ENCODE measurements around the gene ISYNA1.
A peak's percentile ranks its signal among the peaks of the same experiment; 100 is the strongest.

The ISYNA1 gene

DNA sequence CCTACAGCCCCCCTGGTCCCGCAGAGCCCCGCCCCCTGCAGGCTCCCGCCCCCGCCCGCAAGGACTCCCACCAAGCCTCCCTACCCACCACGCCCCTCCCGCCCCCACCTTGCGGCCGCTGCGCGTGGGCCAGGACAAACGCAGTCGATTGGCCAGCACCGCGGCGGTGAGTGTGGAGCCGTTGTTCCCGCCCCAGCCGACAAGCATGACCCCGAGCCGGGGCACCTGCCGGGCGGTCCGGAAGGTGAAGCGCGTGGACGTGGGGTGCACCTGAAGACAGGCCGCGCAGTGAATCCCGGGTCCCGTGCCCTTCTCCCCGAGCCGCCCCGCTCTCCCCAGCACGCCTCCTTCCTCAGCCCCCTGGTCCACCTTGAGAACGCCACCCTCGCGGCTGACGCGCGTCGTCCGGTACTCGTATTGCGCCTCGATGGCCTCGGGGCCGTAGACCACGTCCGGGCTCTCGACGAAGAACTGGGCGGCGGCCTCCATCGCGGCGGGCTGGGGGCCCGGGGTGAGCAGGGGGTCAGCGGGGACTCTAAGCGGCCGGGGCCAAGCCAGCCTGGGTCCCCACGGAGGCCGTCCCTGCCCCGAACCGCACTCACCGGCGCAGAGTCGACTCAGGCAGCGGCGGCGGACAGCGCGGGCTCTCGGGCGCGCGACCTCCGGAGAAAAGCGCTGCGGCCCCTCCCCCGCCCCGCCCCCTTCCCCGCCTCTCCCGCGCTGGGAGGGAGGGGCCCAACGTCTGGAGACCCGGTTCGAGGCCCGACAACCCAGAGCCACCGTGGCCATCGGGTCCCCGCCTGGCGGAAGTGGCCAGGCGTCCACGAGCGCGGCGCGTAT, at the start of gene ISYNA1:
Gene ISYNA1 (minus strand): TSS at position 643 of the 840 bp plus-strand sequence. CDS start 154 bp downstream, at position 489.
- DNase-seq (ENCODE audit: low read depth in 3 of 3): peak in 2 of 3 experiments; percentile 41 to 49

DNA sequence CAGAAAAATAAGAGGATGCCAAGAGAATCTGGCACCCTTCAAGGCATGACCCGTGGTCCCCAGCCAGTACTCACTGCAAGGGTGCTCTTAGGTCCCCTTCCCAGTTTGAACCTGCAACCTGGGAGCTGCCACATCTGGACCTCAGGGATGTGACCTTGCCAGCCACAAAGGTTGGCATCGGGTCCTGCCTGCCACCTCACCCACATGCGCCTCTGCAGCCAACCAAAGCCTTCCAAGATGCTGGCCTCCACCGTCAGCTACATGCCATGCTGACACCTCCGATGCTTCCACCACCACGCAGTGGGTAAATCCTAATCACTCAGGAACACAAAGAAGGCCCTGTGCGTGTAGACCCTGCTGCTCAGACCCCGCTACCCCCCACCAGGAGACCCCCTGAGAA, 48.8 kb upstream of the ISYNA1 start:
- DNase-seq (ENCODE audit: low read depth in 3 of 3): no peak

DNA sequence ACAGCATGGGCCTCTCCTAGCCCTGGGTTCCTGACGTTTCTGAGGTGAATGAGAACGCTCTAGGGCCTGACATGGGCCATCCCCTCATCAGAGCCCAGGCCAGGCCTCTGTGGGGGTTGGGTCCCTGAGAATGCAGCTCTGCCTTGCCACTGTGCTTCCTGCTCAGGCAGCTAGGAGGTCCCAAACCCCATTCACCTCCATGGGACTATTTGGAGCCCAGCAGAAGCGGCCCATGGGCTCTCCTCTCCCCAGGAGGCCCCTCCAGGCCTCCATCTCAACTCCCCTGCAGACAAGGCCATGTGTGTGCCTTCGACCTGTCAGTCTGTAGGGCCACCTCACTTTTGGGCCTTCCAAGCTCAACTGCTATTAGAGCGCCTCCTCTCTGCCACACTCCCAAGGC, 47.1 kb upstream of the ISYNA1 start:
- no peak for DNase-seq (ENCODE audit: low read depth in 3 of 3)

DNA sequence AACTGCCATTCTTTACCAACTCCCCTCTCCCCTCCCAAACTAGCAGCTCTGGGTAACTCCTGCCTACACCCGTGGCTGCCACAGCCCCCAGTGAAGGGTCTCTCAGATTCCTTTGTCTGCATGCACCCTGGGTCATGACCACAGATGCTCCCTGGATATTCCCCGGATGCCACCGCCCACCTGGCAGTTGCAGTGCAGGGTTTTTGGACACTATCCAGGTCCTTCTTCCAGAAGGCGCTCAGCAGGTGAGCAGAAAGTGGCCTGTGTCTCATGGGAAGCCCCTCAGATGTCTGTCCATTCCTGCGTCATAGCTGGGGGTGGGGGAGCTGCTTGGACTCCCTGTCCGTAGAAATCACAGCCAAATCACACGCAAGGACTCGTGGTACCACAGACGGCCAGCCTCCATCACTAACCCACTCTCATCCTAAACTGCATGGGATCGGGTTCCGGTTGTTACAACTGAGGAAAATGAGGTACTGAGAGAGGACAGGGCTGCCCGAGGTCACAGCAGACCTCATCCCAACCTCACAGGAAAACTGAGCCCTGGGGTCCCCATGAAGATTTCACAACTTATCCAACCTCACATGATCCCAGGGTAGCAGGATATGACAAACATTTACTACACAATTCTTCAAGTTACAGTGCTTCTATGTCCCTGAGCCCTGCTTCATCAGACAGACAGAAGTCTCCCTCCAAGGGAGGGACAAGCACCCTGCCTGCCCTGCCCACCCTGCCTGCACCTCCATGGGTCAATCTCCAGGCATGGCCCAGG, 45.4 kb upstream of the ISYNA1 start:
- no peak for DNase-seq (ENCODE audit: low read depth in 3 of 3)

DNA sequence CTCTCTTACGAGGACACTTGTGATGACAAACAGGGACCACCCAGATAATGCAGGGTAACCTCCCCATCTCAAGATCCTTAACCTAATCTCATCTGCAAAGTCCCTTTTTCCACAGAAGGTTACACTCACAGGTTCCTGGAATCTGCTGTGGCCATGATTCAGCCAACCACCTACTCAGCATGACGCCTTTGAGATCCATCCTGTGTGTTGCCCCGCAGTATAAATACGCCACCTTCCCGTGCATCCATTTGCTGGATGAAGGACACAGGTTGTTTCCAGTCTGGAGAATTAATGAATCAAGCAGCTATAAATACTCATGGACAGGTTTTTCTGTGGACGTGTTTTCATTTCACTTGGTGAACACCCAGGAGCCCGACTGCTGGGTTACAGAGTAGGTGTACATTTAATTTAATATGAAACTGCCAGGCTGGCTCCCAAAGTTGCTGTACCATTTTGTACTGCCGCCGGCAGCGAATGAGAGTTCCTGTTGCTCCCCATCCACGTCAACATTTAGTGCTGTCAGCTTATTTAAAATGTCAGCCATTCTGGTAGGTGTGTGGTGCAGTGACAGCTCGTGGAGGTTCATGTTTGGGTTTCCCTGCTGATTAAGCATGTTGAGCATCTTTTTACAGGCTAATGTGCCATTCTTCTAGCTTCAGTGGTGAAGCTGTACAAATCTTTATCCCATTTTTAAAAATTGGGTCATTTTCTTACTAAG, 43.7 kb upstream of the ISYNA1 start:
- DNase-seq (ENCODE audit: low read depth in 3 of 3): no peak

DNA sequence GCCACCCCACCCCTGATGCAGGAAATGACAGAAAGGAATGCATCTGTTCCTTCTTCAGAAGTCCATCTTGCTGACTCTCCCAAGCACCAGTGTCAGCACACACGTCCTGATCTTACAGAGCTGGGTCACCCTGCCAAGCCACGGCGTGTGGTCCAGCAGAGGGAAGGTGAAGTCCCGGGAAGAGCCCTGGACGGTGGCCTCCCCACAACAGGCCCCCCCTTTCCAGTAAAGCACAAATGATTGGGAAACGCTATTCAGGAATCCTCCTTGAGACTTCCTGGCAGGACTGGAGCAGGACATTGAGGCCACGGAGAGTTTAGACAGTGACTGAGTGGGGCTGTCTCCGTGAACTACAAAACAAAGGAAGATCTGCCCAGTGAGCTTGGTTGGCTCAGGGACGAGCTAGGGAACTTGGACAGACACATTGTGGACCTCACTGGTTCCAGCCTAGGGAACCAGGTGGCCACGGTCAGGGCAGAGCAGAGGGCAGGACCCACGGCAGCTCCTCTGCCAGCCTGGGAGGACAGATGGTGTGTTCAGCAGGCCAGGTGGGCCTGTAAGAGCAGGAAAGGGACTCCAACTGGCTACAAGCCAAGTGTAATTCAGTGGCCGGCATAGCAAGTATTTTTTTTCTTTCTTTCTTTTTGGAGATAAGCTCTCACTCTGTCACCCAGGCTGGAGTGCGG, 42.2 kb upstream of the ISYNA1 start:
- no peak for DNase-seq (ENCODE audit: low read depth in 3 of 3)

DNA sequence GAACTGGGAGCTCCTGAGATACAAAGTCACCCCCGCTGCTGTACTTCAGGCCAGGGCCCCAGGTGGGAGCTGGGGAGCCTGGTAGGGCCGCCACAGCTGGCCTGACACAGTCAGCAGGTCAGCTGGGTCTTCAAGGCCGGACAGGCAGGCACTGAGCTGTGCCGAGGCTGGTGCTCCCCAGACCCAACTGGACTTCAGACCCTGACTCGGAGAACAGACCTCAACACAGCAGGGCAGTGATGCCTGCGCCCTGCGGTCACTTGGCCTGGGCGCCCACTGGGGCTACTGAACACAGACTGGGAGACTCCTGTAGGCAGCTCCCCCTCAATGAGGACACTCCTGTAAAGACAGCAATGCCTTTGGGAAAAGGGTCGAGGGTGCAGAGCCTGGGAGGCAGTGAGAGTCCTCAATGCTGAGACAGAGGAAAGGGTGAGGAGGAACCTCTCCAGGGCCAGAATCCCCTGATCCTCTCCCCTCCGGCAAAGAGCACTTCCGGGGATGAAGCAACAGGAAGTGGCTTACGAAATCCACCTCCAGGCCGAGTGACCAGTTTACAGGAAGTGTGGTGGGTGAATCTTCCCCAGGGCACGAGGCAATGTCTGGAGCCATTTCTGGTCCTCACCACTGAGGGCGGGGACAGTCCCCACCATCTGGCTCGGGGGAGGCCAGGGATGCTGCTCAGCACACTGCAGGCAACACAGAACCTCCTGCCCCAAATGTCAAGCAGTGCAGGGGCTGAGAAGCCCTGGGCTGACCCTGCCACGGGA, 40.8 kb upstream of the ISYNA1 start:
- DNase-seq (ENCODE audit: low read depth in 3 of 3): peak in 2 of 3 experiments; percentile 26 to 28

DNA sequence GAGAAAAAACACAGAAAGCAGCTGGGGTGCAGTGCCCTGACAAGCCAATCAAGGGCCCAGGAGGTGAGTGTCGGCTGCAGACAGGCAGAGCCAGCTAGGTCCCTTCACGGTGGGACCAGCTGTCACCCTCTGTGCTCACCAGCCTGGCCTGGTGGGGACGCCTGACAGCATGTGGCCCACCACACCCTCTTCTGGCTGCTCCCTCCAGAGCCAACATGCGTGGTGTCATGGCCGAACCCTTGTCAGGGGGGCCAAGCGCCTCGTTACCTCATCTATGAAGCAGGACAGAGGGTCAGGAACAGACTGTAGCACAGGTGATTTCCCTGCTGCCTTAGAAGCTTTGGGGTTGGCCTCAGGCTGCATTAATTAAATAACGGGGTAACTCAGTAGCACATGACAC, 40.0 kb upstream of the ISYNA1 start:
- DNase-seq (ENCODE audit: low read depth in 3 of 3): no peak

DNA sequence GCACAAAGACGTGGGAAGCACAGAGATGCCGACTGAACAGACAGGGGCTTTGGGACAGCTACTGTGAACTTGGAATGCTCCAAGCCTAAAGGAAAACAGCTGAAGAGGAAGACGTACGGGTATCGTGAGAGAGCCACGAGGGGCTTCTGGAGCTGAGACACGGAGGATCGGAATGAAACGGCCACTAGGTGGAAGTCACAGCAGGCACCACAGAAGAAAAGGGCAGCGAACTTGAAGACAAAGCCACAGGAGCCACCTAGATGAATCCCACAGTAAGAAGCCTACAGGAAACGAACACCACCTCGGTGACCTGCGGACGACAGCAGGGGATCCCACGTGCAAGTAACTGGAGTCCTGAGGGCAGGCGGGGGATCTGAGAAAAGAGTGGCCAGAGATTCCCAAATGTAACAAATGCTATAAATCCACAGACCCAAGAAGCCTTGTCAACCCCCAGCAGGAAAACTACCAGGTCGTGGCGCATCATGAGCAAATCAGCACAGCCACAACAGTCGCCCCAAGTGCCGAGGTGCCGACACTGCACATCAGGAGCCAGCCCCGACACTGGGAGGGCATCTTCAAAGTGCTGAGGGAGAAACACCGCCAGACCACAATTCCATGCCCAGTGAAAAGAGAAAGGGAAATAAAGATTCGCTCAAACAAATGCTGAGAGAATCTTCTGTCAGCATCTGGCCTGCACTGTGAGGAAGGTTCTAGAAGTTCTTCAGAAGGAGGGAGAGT, 39.3 kb upstream of the ISYNA1 start:
- no peak for DNase-seq (ENCODE audit: low read depth in 3 of 3)

DNA sequence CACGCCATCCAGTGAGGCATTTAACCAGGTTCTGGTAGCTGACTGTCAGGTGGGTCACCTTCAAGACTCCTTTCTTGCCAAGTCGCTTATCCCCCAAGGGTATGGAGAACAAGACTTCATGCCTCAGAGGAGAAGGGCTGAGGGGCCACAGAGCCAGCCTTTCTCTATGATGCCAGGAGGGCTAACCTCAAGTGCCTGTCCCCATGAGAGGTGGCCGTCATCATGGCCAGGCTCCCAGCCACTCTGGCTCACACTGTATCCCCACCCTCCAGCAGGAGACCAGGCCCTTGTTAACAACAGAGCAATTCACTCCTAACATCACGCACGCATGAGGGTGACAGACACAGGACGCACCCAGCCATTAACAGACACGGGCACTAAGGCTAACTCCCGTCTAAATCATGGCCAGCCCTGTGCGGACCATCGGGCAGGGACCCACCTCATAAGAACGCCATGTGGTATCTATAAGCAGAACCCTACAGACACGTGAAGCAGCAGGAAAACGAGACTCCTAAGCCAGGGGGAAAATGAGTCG, 38.6 kb upstream of the ISYNA1 start:
- DNase-seq (ENCODE audit: low read depth in 3 of 3): no peak

DNA sequence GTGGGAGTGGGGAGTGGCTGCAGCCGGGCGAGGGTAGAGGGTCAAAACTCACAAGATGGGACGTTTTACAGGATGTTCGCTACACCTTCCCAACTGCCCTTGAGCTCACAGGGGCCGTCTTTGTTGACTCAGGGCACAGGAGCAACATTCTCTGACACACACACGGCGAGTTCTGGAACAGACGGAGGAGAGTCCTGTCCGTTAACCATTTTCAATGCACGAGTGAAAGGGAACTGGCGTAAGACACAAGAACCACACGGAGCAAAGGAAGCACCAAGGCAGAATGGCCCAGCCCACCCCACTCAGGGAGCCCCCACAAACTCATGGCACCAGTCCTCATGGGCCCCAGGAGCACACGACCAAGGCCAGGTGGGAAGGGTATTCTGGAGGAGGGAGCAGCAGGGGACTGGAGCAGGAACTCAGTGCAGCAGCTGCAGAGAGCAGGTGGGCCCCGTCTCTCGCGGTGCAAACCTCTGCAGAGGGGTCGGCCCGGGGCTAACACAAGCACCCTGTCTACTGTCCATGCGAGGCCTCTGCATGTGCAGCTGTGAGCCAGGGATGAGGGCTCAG, 37.9 kb upstream of the ISYNA1 start:
- no peak for DNase-seq (ENCODE audit: low read depth in 3 of 3)

DNA sequence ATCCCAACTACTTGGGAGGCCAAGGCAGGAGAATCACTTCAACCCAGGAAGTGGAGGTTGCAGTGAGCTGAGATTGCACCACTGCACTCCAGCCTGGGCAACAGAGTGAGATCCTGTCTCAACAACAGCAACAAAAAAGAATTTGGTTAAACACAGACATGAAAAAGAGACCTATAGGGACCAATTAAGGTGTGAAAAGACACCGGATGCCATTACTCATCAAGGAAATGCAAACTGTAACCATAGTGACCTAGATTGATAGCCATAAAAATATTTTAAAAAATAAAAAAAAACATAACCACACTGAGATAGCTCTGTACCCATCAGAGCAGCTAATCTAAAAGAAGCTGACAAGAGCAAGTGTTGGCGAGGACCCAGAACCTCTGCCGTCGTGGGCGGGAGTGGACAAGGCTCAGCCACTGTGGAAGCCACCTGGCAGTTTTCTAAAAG, 37.1 kb upstream of the ISYNA1 start:
- no peak for DNase-seq (ENCODE audit: low read depth in 3 of 3)

DNA sequence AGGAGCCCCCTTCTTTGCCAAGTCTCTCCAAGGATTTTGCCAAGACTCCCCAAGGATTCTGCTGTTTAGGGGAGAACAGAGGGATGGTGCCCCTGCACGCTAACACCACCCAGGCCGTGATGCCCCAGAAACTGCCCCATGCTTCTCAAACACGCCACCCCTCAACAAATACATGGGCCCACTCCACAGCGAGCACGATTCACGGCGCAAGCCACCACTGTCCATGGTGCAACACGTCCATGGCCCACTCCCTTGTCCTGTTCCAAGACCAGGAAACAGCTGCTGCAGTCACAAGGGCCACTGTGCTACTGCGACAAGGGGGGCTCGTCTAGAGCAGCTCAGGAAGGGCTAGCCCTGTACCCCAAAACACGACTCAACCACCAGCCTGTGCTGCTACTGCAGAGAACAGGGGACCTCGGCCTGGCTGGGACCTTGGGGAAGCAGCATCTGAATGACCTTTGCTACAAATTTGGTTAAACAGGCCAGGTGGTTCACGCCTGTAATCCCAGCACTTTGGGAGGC, 36.5 kb upstream of the ISYNA1 start:
- no peak for DNase-seq (ENCODE audit: low read depth in 3 of 3)

DNA sequence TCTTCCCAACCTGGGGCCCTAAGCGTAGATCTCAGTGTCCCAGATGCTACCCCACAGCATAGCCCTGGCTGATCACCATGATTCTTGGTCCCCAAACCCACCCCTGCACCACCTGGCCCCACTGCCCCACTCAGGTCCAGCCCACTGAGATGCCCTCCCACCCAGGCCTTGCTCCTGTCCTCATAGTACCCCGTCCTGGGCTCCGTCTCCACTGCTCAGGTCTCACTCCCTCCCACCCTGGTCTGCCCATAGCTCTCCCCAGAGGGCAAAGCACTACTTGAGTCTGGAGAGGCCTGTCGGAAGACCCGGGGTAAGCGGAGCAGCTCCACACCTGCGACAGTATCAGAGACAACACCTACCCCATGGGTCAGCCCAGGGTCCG, 35.8 kb upstream of the ISYNA1 start:
- DNase-seq (ENCODE audit: low read depth in 3 of 3): no peak

DNA sequence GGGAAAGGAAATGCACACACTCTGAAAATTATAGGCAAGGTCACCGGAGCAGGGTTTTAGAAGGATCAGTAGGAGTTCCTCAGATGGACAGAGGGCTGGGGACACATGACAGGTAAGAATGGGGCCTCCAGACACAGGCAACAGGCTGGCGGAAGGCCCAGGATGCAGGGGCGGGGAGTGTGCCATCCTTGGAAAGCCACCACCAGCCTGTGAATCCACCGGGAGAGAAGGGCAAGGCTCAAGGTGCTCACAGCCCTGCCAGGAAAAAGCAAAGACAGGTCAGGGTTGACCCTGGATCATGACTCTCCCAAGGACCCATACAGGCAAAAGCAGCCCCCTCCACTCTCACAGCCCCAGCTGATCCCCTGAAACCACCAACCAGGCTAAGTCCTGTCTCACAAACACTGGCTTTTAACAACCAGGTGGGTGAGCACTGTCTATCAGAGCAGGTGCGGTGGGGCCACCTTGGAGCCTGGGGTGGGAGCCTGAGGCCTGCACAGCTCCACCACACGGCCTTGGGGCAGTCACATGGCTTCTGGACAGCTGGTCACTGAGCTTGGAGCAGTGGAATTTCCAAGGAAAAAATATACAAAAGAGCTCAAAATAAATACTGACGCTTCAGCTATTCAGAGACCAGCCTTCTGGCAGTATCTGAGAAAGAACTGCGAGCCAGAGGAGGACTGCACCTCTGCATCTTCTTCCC, 35.2 kb upstream of the ISYNA1 start:
- DNase-seq (ENCODE audit: low read depth in 3 of 3): no peak

DNA sequence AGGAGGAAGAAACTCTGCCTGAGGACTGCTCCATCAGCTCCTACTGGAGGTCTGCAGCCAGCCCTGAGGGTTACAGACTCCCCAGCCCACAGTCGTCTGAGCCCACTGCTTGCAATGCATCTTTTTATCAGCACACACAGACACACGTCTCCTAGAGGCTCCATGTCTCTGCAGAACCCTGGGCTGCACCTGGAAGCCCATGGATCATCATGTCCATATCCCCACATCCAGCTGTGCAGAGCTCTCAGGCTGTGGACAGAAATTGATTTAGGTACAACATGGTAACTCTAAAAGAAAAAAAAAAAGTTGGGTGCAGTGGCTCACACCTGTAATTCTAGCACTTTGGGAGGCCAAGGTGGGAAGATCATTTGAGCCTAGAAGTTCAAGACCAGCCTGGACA, 32.9 kb upstream of the ISYNA1 start:
- DNase-seq (ENCODE audit: low read depth in 3 of 3): no peak

DNA sequence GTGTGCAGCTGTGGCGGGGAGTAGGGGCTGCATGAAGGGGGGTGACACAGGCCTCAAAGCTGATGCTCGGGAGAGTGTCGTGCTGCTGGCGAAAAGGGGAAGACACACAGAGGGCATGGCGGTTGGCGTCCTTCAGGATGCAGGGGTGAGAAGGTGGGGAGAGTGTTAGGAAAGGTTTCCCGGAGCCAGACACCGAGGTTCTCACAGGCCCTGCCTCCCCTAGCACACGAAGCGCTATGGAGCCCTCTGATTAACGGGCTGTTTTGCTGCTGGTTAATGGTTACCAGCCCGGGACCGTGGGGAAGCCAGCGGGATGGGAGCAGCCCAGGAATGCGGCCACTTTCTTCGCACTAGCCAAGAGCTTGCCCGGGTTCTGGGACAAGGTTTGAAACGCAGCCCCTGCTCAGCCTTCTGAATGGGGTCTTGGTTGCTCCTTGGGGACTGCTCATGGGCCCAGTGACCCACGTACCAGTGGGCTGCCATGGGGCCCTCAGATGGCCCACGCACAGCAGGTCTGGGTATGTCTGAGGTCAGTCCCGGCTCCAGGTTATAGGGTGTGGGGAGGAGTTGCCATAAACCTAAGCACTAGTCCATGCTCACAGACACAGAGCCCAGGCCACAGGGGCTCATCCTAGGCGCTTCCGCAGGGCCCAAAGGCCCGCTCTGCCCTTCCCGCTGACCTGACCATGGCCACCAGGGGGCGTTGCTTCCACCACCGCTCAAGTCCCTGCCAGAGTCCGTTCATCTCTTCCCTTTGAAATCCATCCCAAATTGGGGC, 31.3 kb upstream of the ISYNA1 start:
- DNase-seq (ENCODE audit: low read depth in 3 of 3): peak in 2 of 3 experiments; percentile 41 to 43

DNA sequence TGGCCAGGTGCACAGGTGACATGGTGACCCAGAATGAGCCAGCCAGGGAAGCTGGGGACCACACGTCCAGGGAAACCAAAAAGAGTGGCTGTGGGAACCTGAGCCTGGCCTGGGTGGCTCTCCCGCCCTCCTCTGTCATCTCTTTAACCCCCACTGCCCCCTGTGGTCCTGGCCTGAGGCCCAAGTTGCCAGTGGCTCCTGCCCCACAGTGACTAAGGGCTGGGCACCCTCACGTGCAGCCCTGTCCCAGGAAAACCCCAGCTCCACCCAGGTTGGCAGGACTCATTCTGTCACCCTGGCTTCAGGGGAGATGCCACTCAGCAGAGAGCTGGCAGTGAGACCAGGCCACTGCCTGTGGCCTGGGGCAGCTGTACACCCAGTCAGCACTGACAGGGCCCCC, 30.6 kb upstream of the ISYNA1 start:
- no peak for DNase-seq (ENCODE audit: low read depth in 3 of 3)
